ENCODE data around the gene SGF29. TPM values are rescaled to one million over a fixed set of nuclear protein-coding genes. Genes with fewer than 3 reads are reported as not detected.
"Not testable (repeated sequence)": the region's sequence is repeated elsewhere in the genome, so short reads cannot be mapped to it uniquely, and the experiment has no call there.

SGF29 gene
- total and polyA plus RNA-seq, 9 of the 15 experiments (the other 6 are each of a cell fraction or from before 2014, with no cell fraction given), result 2.6 to 36.1 (median 21.2) TPM

DNA sequence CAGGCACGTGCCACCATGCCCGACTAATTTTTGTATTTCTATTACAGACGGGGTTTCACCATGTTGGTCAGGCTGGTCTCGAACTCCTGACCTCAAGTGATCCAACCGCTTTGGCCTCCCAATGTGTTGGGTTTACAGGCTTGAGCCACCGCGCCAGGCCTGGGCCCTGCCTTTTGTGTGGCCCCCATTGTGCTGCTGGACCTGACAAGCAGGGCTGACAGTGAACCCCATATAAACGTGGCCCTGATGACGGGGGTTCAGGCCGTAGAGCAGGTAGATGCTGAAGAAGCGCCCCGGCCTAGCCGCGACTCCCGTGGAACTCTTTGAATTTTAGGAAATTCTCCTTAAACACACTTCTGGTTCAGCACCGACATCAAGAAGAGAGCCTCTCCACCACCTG, 60.8 kb downstream of the SGF29 start:
- H3K27ac ChIP-seq (ENCODE audit: extremely low read depth, low read depth, low read length); H3K9me1 ChIP-seq (ENCODE audit: control insufficient read depth, insufficient read depth, low read length); H3K79me2 ChIP-seq (ENCODE audit: control insufficient read depth, insufficient read depth, low read length); H3K36me3 ChIP-seq (ENCODE audit: control insufficient read depth, insufficient read depth, low read length); DNase-seq (ENCODE audit: extremely low read depth in 1 of 4, low spot score in 3 of 4); ATAC-seq; H3K9me3 ChIP-seq (replicated peaks; ENCODE audit: control insufficient read depth, insufficient read depth, low read depth, low read length); H3K4me1 ChIP-seq (replicated peaks in 1 of 2; ENCODE audit: control insufficient read depth in 2 of 2, insufficient read depth in 2 of 2, low read length in 2 of 2); H3K27me3 ChIP-seq (ENCODE audit: control insufficient read depth in 2 of 2, insufficient read depth in 2 of 2, low read length in 2 of 2); intact Hi-C loops (cut with micrococcal nuclease); H3K9ac ChIP-seq (ENCODE audit: insufficient read depth in 1 of 2, low read depth in 2 of 2, low read length in 2 of 2); H3K4me3 ChIP-seq; POLR2A ChIA-PET; H2AFZ ChIP-seq (ENCODE audit: low read depth, low read length); BruUV-seq (replicated peaks); H3K4me2 ChIP-seq (ENCODE audit: insufficient read depth, low read length); H4K20me1 ChIP-seq (replicated peaks; ENCODE audit: control insufficient read depth, insufficient read depth, low read length); FAIRE-seq; CTCF ChIA-PET (ENCODE audit: low intra/inter-chr PET ratio): not testable (repeated sequence)
- in situ Hi-C loops (cut with MboI), result loop anchor here (25.0 kb wide), 4 partner anchors 98 to 1598 kb away; partner anchors contain the start of genes EIF3C and EIF3CL
- 22% methylated on average over 9 of the region's 16 CpGs for WGBS (ENCODE audit: insufficient coverage, low coverage, missing lambda C conversion rate)

DNA sequence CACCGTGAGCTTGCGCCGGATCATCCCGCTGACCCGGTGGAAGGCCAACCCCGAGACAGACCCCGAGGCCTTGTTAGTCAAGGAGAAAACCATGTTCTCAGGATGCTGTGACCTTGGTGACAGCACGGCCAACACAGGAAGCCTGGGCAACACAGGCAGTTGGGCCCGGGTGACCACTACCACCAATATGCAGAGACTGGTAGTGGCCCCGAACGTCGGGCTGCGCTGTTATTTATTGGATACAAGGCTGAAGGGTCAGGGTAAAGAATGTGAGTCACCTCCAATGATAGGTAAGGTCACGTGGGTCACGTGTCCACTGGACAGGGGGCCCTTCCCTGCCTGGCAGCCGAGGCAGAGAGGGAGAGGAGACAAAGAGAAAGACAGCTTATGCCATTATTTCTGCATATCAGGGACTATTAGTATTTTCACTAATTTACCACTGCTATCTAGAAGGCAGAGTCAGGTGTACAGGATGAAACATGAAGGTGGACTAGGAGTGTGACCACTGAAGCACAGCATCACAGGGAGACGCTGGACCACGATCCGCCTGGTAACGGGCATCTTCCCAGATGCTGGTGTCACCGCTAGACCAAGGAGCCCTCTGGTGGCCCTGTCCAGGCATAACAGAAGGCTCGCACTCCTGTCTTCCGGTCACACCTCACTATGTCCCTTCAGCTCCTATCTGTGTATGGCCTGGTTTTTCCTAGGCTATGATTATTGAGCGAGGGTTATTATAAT, 61.9 kb downstream of the SGF29 start:
- 24% methylated on average over 15 of the region's 24 CpGs for WGBS (ENCODE audit: insufficient coverage, low coverage, missing lambda C conversion rate)
- H3K9me3 ChIP-seq (replicated peaks; ENCODE audit: control insufficient read depth, insufficient read depth, low read depth, low read length); H3K79me2 ChIP-seq (ENCODE audit: control insufficient read depth, insufficient read depth, low read length); H3K9me1 ChIP-seq (ENCODE audit: control insufficient read depth, insufficient read depth, low read length); H3K4me1 ChIP-seq (replicated peaks in 1 of 2; ENCODE audit: control insufficient read depth in 2 of 2, insufficient read depth in 2 of 2, low read length in 2 of 2); POLR2A ChIA-PET; H3K4me2 ChIP-seq (ENCODE audit: insufficient read depth, low read length); H3K9ac ChIP-seq (ENCODE audit: insufficient read depth in 1 of 2, low read depth in 2 of 2, low read length in 2 of 2); H2AFZ ChIP-seq (ENCODE audit: low read depth, low read length); BruUV-seq (replicated peaks); H3K27me3 ChIP-seq (ENCODE audit: control insufficient read depth in 2 of 2, insufficient read depth in 2 of 2, low read length in 2 of 2); H4K20me1 ChIP-seq (replicated peaks; ENCODE audit: control insufficient read depth, insufficient read depth, low read length); H3K36me3 ChIP-seq (ENCODE audit: control insufficient read depth, insufficient read depth, low read length); H3K27ac ChIP-seq (ENCODE audit: extremely low read depth, low read depth, low read length); intact Hi-C loops (cut with micrococcal nuclease); H3K4me3 ChIP-seq; TF ChIP-seq ATF1 (CRISPR knock-in tag; IDR thresholded peaks at IDR 0.05): not testable (repeated sequence)
- CTCF ChIA-PET (ENCODE audit: low intra/inter-chr PET ratio), result interaction anchor here (0.6 to 1.4 kb wide), 3 partner anchors 293 to 338 kb away, joined by 4 to 5 read pairs (median 4); no protein-coding TSS in a partner anchor
- in situ Hi-C loops (cut with MboI), result loop anchor here (25.0 kb wide), 4 partner anchors 97 to 1597 kb away; partner anchors contain the start of genes EIF3C and EIF3CL
- DNase-seq (ENCODE audit: extremely low read depth in 1 of 4, low spot score in 3 of 4) (peak in 1 of 4 experiments; percentile 67), FAIRE-seq (peak; percentile 78), ATAC-seq (peak; percentile 75)
- TF ChIP-seq ATF1 (tag; IDR thresholded peaks at IDR 0.05) (peak; percentile 18; the same call in 1 of the 2 replicates), RB1 (IDR thresholded peaks at IDR 0.05; ENCODE audit: low read depth) (peak; percentile 60; the same call in 1 of the 2 replicates), ETV5 (CRISPR knock-in tag; IDR thresholded peaks at IDR 0.05; ENCODE audit: low read depth) (peak; percentile 65), RFX1 (IDR thresholded peaks at IDR 0.05) (0 out of 2 replicates have a peak, but pooled peaks have one; percentile 20), RAD21 (CRISPR knock-in tag; conservative IDR thresholded peaks at IDR 0.05 in 1 of 2, IDR thresholded peaks at IDR 0.05 in 1 of 2) (peak; percentile 71 to 90), ATF7 (IDR thresholded peaks at IDR 0.05) (peak; percentile 25; the same call in 1 of the 2 replicates), HDAC3 (IDR thresholded peaks at IDR 0.05; ENCODE audit: borderline replicate concordance, partially characterized antibody) (peak; percentile 40)
- TF ChIP-seq, protein P1, sequence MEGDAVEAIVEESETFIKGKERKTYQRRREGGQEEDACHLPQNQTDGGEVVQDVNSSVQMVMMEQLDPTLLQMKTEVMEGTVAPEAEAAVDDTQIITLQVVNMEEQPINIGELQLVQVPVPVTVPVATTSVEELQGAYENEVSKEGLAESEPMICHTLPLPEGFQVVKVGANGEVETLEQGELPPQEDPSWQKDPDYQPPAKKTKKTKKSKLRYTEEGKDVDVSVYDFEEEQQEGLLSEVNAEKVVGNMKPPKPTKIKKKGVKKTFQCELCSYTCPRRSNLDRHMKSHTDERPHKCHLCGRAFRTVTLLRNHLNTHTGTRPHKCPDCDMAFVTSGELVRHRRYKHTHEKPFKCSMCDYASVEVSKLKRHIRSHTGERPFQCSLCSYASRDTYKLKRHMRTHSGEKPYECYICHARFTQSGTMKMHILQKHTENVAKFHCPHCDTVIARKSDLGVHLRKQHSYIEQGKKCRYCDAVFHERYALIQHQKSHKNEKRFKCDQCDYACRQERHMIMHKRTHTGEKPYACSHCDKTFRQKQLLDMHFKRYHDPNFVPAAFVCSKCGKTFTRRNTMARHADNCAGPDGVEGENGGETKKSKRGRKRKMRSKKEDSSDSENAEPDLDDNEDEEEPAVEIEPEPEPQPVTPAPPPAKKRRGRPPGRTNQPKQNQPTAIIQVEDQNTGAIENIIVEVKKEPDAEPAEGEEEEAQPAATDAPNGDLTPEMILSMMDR (IDR thresholded peaks at IDR 0.05 in 2 of 3, conservative IDR thresholded peaks at IDR 0.05 in 1 of 3; ENCODE audit: insufficient read depth in 2 of 3, low read depth in 1 of 3, low read length in 3 of 3), result peak; percentile 60 to 70 (median 64)
